HG03175 (cell line): Measurements from ENCODE around the gene DNAJC15.
A peak's percentile ranks its signal among the peaks of the same experiment; 100 is the strongest.
"Not testable (repeated sequence)": the region's sequence is repeated elsewhere in the genome, so short reads cannot be mapped to it uniquely, and the experiment has no call there.

Source experiments
- ATAC-seq: cut with Tn5 transposase; IDR thresholded peaks from one replicate; pipeline ENCODE4 v1.9.1; 2021; ENCODE audit warnings: mild to moderate bottlenecking, moderate library complexity; ENCODE audit not compliant: unreplicated experiment

The DNAJC15 gene

GRCh38 chr13:43023289-43023963 is at the start of gene DNAJC15:
TSS of gene DNAJC15 (plus strand) at chr13:43023586. CDS start at chr13:43023627, 41 bp downstream.
- peak; percentile 88 for ATAC-seq

GRCh38 chr13:42976066-42976465 is 47.3 kb upstream of the DNAJC15 start:
- no peak for ATAC-seq

DNA sequence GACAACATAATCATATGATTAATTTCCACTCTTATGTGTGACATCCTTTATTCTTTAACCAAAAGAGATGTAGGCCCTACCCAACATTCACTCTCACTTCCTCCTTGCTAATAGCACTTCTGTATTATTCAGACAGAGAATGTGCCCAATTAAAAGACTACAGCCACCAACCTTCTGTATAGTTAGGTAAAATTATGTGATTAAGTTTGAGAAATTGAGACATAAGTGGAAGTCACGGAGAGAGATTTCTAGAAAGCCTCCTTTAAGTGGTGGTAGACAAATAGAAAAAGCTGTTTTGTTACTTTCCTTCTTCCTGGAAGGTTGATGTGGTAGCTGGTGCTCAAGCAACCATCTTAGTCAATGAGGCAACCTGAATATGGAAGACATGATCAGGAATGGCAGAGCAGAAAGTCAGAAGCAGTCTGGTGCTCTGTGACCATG is 46.1 kb upstream of the DNAJC15 start:
- ATAC-seq, result peak; percentile 83

- ATAC-seq, result no peak
Observed at GRCh38 chr13:42981317-42981716, 42.1 kb upstream of the DNAJC15 start.

DNA sequence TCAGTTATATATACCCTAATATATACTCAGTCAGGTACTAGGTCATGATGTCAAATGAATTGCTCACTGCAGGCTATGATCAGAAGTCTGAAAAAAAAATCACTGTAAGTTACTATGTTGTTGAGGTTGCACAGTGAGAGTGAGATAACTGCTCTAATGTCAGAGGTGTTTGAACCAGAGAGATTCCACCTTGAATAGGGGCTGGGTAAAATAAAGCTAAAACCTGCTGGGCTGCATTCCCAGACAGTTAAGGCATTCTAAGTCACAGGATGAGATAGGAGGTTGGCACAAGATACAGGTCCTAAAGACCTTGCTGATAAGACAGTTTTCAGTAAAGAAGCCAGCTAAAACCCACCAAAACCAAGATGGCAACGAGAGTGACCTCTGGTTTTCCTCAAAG is 41.5 kb upstream of the DNAJC15 start:
- ATAC-seq, result no peak

DNA sequence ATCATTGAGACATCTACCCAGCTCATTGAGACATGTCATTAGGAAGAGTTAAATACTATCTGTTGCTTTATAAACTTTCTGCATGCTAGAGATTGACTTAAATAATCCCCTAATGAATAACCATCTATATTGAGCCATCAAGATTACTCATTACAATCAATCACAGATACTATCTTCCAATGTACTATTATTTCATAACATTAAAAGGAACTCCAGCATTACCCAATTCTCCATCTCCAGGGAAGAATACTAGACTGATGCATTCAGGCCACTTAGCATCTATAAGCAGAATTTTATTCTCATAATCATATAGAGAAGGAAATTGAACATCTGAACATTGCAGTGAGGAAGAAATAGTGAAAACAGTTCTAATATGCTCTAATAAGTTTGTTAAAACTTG is 39.4 kb upstream of the DNAJC15 start:
- no peak for ATAC-seq

- no peak for ATAC-seq
Observed at GRCh38 chr13:42984691-42985090, 38.7 kb upstream of the DNAJC15 start.

GRCh38 chr13:42985312-42986175 is 37.8 kb upstream of the DNAJC15 start:
- no peak for ATAC-seq

- ATAC-seq, result no peak
Observed at GRCh38 chr13:42986176-42986574, 37.2 kb upstream of the DNAJC15 start.

GRCh38 chr13:42990291-42991232 is 32.8 kb upstream of the DNAJC15 start:
- ATAC-seq, result no peak

GRCh38 chr13:42991233-42991897 is 32.0 kb upstream of the DNAJC15 start:
- ATAC-seq, result not testable (repeated sequence)

GRCh38 chr13:42991898-42992763 is 31.3 kb upstream of the DNAJC15 start, which contains the start of gene EPSTI1:
TSS of gene EPSTI1 (minus strand) at chr13:42992241. CDS start at chr13:42992165, 76 bp downstream.
- peak; percentile 78 for ATAC-seq

DNA sequence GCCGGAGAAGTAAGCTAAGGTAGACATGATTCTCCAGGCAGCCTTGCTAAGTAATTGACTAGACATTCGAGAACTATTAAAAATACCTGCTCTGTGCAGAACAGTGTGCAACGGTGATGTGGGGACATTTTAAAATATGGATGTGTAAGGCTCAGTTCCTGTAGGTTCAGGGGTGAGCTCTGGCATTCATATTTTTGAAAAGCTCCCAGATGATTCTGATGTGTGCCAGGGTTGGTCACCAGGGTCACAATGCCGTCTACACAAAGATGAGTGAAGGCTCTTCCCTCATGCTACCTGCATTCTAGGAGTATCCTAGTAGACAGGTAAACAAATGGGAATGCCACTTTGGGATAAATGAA is 30.6 kb upstream of the DNAJC15 start:
- peak; percentile 4 for ATAC-seq

GRCh38 chr13:42994878-42995277 is 28.5 kb upstream of the DNAJC15 start:
- no peak for ATAC-seq

GRCh38 chr13:42996584-42996983 is 26.8 kb upstream of the DNAJC15 start:
- ATAC-seq, result no peak

DNA sequence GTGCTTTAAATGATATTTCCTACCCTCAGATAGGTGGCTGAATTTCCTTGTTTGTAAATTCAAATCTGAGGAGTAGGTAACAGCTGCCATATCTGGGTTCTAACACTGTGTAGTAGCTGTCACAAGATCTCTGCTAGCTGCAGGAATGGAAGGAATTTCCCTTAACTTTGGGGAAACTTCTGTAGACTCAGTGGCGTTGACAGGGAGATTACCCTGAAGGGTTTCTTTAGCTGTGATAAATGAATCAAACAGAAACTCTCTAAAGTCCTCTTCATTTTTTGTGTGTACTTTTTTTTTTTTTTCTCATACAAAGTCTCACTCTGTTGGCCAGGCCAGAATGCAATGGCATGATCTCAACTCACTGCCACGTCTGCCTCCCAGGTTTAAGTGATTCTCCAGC is 26.0 kb upstream of the DNAJC15 start:
- no peak for ATAC-seq

GRCh38 chr13:42999491-42999890 is 23.9 kb upstream of the DNAJC15 start:
- no peak for ATAC-seq

DNA sequence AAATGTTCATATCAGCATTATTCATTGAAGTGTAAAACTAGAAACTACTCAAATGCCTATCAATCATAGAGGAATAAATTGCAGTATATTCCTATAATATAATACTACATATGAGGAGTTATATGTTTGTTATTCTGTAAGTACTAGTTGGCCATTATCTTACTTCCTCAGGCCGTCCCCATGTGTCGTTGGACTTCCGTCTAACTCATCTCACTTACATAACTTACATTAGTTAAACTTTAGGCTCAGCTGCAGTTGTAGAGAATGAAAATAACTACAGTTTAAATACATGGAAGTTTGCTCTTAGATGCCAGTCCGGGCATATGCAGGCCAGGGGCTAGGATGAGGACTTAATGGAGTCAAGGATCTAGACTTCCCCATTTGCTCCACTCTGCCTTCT is 22.7 kb upstream of the DNAJC15 start:
- no peak for ATAC-seq

GRCh38 chr13:43002021-43002420 is 21.4 kb upstream of the DNAJC15 start:
- no peak for ATAC-seq
